ENCODE data around the gene TEX12. TPM values are rescaled to one million over a fixed set of nuclear protein-coding genes. Genes with fewer than 3 reads are reported as not detected.

Gene TEX12
- total and polyA plus RNA-seq, 9 of the 15 experiments (the other 6 are each of a cell fraction or from before 2014, with no cell fraction given), result 0.10 to 2.3 (median 0.67) TPM; not detected in 1

DNA sequence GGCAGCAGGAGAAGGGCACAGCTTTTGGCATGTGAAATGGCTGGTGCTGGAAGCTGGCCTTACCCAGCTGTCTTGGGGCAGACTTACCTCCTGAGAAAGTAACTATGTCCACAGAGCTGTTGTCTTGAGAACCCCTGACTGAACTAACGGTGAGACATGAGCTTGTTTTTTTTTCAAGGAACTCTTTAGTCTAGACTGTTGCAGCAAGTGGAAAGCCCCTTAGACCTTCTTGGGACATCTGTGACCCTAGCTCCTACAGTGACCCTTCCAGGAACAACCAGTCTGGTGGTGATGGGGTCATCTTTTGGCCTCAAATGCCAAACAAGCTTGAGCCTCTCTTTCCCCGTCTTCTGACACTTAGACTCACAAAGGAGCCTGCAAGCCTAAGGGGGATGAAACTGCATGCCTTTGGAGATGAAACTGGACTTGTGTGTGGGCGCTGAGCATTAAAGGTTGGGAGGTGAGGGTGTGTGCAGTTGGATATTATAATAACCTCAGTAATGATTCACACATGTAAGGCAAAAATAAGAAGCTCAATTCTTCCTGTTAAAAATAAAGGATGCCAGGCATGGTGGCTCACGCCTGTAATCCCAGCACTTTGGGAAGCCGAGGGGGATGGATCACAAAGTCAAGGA, 45.1 kb upstream of the TEX12 start:
- H4K20me1 ChIP-seq (replicated peaks; ENCODE audit: control insufficient read depth, insufficient read depth, low read length), result no peaks in the 10 kb centered on the region
- no peak overlapping the region for H2AFZ ChIP-seq (ENCODE audit: low read depth, low read length)
- H3K79me2 ChIP-seq (ENCODE audit: control insufficient read depth, insufficient read depth, low read length), result no peaks in the 10 kb centered on the region
- ChIA-PET POLR2A (interaction anchor here (0.7 to 1.6 kb wide), 5 partner anchors 10 to 47 kb away, joined by 3 to 7 read pairs (median 5); partner anchors contain the start of genes SDHD and TIMM8B), CTCF (ENCODE audit: low intra/inter-chr PET ratio) (no interaction called here)
- H3K36me3 ChIP-seq (ENCODE audit: control insufficient read depth, insufficient read depth, low read length), result no peaks in the 10 kb centered on the region
- FAIRE-seq (no peak), DNase-seq (ENCODE audit: extremely low read depth in 1 of 4, low spot score in 3 of 4) (no peak), ATAC-seq (no peak)
- intact Hi-C loops (cut with micrococcal nuclease) (no loop called here), in situ Hi-C loops (cut with MboI) (no loop called here)
- no peaks in the 10 kb centered on the region for H3K9me3 ChIP-seq (replicated peaks; ENCODE audit: control insufficient read depth, insufficient read depth, low read depth, low read length)
- no peaks in the 10 kb centered on the region for H3K27me3 ChIP-seq (ENCODE audit: control insufficient read depth in 2 of 2, insufficient read depth in 2 of 2, low read length in 2 of 2)
- TF ChIP-seq MAFF (IDR thresholded peaks at IDR 0.05; ENCODE audit: low read length), result no peak
- no TSS peak for BruUV-seq (replicated peaks)
- H3K9ac ChIP-seq (ENCODE audit: insufficient read depth in 1 of 2, low read depth in 2 of 2, low read length in 2 of 2), result no peak overlapping the region
- WGBS (ENCODE audit: insufficient coverage, low coverage, missing lambda C conversion rate), result 70% methylated on average over 5 of the region's 5 CpGs
- H3K4me3 ChIP-seq, result no peak overlapping the region
- H3K4me2 ChIP-seq (ENCODE audit: insufficient read depth, low read length), result no peak overlapping the region
- no peaks in the 10 kb centered on the region for H3K9me1 ChIP-seq (ENCODE audit: control insufficient read depth, insufficient read depth, low read length)
- H3K4me1 ChIP-seq (replicated peaks in 1 of 2; ENCODE audit: control insufficient read depth in 2 of 2, insufficient read depth in 2 of 2, low read length in 2 of 2), result no peaks in the 10 kb centered on the region
- H3K27ac ChIP-seq (ENCODE audit: extremely low read depth, low read depth, low read length), result no peak overlapping the region

DNA sequence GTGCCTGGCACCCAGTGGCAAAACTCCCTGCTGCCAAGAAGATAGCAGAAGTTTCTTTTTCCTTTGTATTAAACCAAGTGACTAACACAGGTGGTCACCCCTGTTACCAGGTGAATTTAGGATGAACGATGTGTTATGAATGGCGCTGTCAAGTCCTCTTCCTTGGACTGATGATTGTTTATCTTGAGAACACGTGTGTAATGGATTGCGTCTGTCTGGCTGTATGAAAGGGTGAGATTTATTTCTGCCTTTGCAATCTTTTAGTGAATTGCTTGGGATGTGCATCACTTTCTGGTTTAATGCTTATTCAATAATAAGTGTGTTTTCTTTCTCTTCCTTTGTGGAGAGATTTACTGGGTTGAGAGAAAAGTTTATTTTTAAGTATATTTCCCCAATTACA, 44.0 kb upstream of the TEX12 start:
- no peak overlapping the region for H3K4me3 ChIP-seq
- H3K27ac ChIP-seq (ENCODE audit: extremely low read depth, low read depth, low read length), result no peak overlapping the region
- intact Hi-C loops (cut with micrococcal nuclease) (no loop called here), in situ Hi-C loops (cut with MboI) (no loop called here)
- ATAC-seq, result no peak
- no peak overlapping the region for H3K4me2 ChIP-seq (ENCODE audit: insufficient read depth, low read length)
- H3K9me1 ChIP-seq (ENCODE audit: control insufficient read depth, insufficient read depth, low read length), result no peaks in the 10 kb centered on the region
- no peak for FAIRE-seq
- H3K4me1 ChIP-seq (replicated peaks in 1 of 2; ENCODE audit: control insufficient read depth in 2 of 2, insufficient read depth in 2 of 2, low read length in 2 of 2), result no peaks in the 10 kb centered on the region
- no peak overlapping the region for H2AFZ ChIP-seq (ENCODE audit: low read depth, low read length)
- no peaks in the 10 kb centered on the region for H3K27me3 ChIP-seq (ENCODE audit: control insufficient read depth in 2 of 2, insufficient read depth in 2 of 2, low read length in 2 of 2)
- no peaks in the 10 kb centered on the region for H3K79me2 ChIP-seq (ENCODE audit: control insufficient read depth, insufficient read depth, low read length)
- POLR2A ChIA-PET, result interaction anchor here (1.6 kb wide), 1 partner anchor 9 kb away, joined by 7 read pairs; no protein-coding TSS in a partner anchor
- no peaks in the 10 kb centered on the region for H3K36me3 ChIP-seq (ENCODE audit: control insufficient read depth, insufficient read depth, low read length)
- H3K9ac ChIP-seq (ENCODE audit: insufficient read depth in 1 of 2, low read depth in 2 of 2, low read length in 2 of 2), result no peak overlapping the region
- 26% methylated on average over 4 of the region's 4 CpGs for WGBS (ENCODE audit: insufficient coverage, low coverage, missing lambda C conversion rate)
- no peaks in the 10 kb centered on the region for H4K20me1 ChIP-seq (replicated peaks; ENCODE audit: control insufficient read depth, insufficient read depth, low read length)
- TF ChIP-seq FOXJ2 (tag; IDR thresholded peaks at IDR 0.05) (no peak), ARID1B (IDR thresholded peaks at IDR 0.05) (no peak), CCAR2 (IDR thresholded peaks at IDR 0.05; ENCODE audit: low read depth, low read length) (no peak), SAFB2 (IDR thresholded peaks at IDR 0.05; ENCODE audit: borderline replicate concordance, low read depth, low read length, severe bottlenecking) (no peak), PTBP1 (IDR thresholded peaks at IDR 0.05; ENCODE audit: low read depth, low read length) (no peak), SNRNP70 (optimal IDR thresholded peaks at IDR 0.05; ENCODE audit: low read depth, low read length) (no peak)
- CTCF ChIA-PET (ENCODE audit: low intra/inter-chr PET ratio), result no interaction called here
- DNase-seq (ENCODE audit: extremely low read depth in 1 of 4, low spot score in 3 of 4), result no peak
- no peaks in the 10 kb centered on the region for H3K9me3 ChIP-seq (replicated peaks; ENCODE audit: control insufficient read depth, insufficient read depth, low read depth, low read length)
- BruUV-seq (replicated peaks), result no TSS peak

Measured in K562 (cell line).